Measurements from ENCODE around the gene PTPN3. TPM values are rescaled to one million over a fixed set of nuclear protein-coding genes. Genes with fewer than 3 reads are reported as not detected.
A peak's percentile ranks its signal among the peaks of the same experiment; 100 is the strongest.

PTPN3 gene
- total and polyA plus RNA-seq, 8 donors, result 8.0 to 16.6 (median 13.6) TPM

GRCh38 chr9:109487247-109487646, 10.9 kb downstream of the PTPN3 start:
- Histone ChIP-seq H3K4me3 (no peak overlapping the region), H3K4me1 (peaks cover 0 to 4% (median 0%) of the 10 kb centered on the region in 3 donors), H3K27me3 (no peaks in the 10 kb centered on the region), H3K9me3 (no peaks in the 10 kb centered on the region), H3K36me3 (no peaks in the 10 kb centered on the region), H3K27ac (no peak overlapping the region)
- WGBS, 2 donors, result 78 to 81% methylated on average over 7 of the region's 7 CpGs
- no peak for FAIRE-seq
- no peak for DNase-seq
- TF ChIP-seq CTCF (IDR thresholded peaks at IDR 0.05), result no peak
- peak in 1 of 4 donors; percentile 22 for ATAC-seq
- intact Hi-C loops (cut with DNase I), result no loop called here

- FAIRE-seq, result no peak
- no peak for TF ChIP-seq CTCF (IDR thresholded peaks at IDR 0.05)
- H3K27me3 ChIP-seq, result no peaks in the 10 kb centered on the region
- DNase-seq, result no peak
- intact Hi-C loops (cut with DNase I), result no loop called here
- H3K9me3 ChIP-seq, result no peaks in the 10 kb centered on the region
- 82 to 83% methylated on average over 14 of the region's 14 CpGs for WGBS, 2 donors
- no peak for ATAC-seq
- H3K36me3 ChIP-seq, result no peaks in the 10 kb centered on the region
- peaks cover 0 to 4% (median 0%) of the 10 kb centered on the region in 3 donors for H3K4me1 ChIP-seq
- no peak overlapping the region for H3K4me3 ChIP-seq
- H3K27ac ChIP-seq, result no peak overlapping the region
These were observed 14.2 kb downstream of the PTPN3 start for GRCh38 chr9:109483744-109484429.

GRCh38 chr9:109482391-109482916, 15.7 kb downstream of the PTPN3 start:
- Histone ChIP-seq H3K27me3 (no peaks in the 10 kb centered on the region), H3K36me3 (no peaks in the 10 kb centered on the region), H3K27ac (no peak overlapping the region), H3K9me3 (no peaks in the 10 kb centered on the region), H3K4me3 (no peak overlapping the region), H3K4me1 (peaks cover 8 to 10% (median 8%) of the 10 kb centered on the region in 3 donors)
- no peak for TF ChIP-seq CTCF (IDR thresholded peaks at IDR 0.05)
- WGBS, 2 donors, result 85 to 86% methylated on average over 5 of the region's 5 CpGs
- DNase-seq, result no peak
- no peak for FAIRE-seq
- intact Hi-C loops (cut with DNase I), result no loop called here
- no peak for ATAC-seq

GRCh38 chr9:109481856-109482255, 16.3 kb downstream of the PTPN3 start:
- Histone ChIP-seq H3K27ac (no peak overlapping the region), H3K4me3 (no peak overlapping the region), H3K9me3 (no peaks in the 10 kb centered on the region), H3K27me3 (no peaks in the 10 kb centered on the region), H3K4me1 (peaks cover 12 to 14% (median 12%) of the 10 kb centered on the region in 3 donors), H3K36me3 (no peaks in the 10 kb centered on the region)
- DNase-seq (no peak), ATAC-seq (no peak), FAIRE-seq (no peak)
- TF ChIP-seq CTCF (IDR thresholded peaks at IDR 0.05), result no peak
- intact Hi-C loops (cut with DNase I), result no loop called here
- WGBS, 2 donors, result 84 to 88% methylated on average over 7 of the region's 7 CpGs

- no peaks in the 10 kb centered on the region for H3K9me3 ChIP-seq
- DNase-seq (no peak), ATAC-seq (no peak), FAIRE-seq (no peak)
- WGBS, 2 donors, result 99 to 100% methylated on average over 2 of the region's 2 CpGs
- H3K36me3 ChIP-seq, result no peaks in the 10 kb centered on the region
- intact Hi-C loops (cut with DNase I), result no loop called here
- no peak for TF ChIP-seq CTCF (IDR thresholded peaks at IDR 0.05)
- H3K27me3 ChIP-seq, result no peaks in the 10 kb centered on the region
- no peak overlapping the region for H3K4me3 ChIP-seq
- no peak overlapping the region for H3K27ac ChIP-seq
- H3K4me1 ChIP-seq, result peaks cover 32 to 34% (median 32%) of the 10 kb centered on the region in 3 donors
These were observed 18.3 kb downstream of the PTPN3 start for GRCh38 chr9:109479822-109480221.
